Measurements from ENCODE around the gene UTF1.

The UTF1 gene

GRCh38 chr10:133195096-133195495, 34.9 kb upstream of the UTF1 start:
- no peak overlapping the region for H3K4me2 ChIP-seq (ENCODE audit: low read length)
- no peak overlapping the region for H3K27ac ChIP-seq (ENCODE audit: low read length)
- H3K4me1 ChIP-seq (ENCODE audit: low read length): no peaks in the 10 kb centered on the region
- H3K9me3 ChIP-seq (ENCODE audit: insufficient read depth, low read length): no peaks in the 10 kb centered on the region
- H3K36me3 ChIP-seq (replicated peaks; ENCODE audit: low read depth, low read length): no peaks in the 10 kb centered on the region
- no peaks in the 10 kb centered on the region for H3K27me3 ChIP-seq (ENCODE audit: low read depth, low read length)
- H2AFZ ChIP-seq (ENCODE audit: low read depth, low read length): no peak overlapping the region
- H4K20me1 ChIP-seq (ENCODE audit: insufficient read depth, low read length): no peaks in the 10 kb centered on the region
- H3K4me3 ChIP-seq (ENCODE audit: low read length): no peak overlapping the region
- no peak overlapping the region for H3K9ac ChIP-seq (ENCODE audit: low read length)
- no peak for TF ChIP-seq CTCF (IDR thresholded peaks at IDR 0.05; ENCODE audit: low read depth, low read length)
- no peak for TF ChIP-seq EZH2phosphoT487 (IDR thresholded peaks at IDR 0.05; ENCODE audit: low read depth)
- H3K79me2 ChIP-seq (ENCODE audit: low read length): no peaks in the 10 kb centered on the region

- Histone ChIP-seq H3K4me1 (ENCODE audit: low read length) (no peaks in the 10 kb centered on the region), H3K9me3 (ENCODE audit: insufficient read depth, low read length) (no peaks in the 10 kb centered on the region), H3K4me2 (ENCODE audit: low read length) (no peak overlapping the region), H3K27me3 (ENCODE audit: low read depth, low read length) (no peaks in the 10 kb centered on the region), H3K9ac (ENCODE audit: low read length) (no peak overlapping the region), H2AFZ (ENCODE audit: low read depth, low read length) (no peak overlapping the region), H3K4me3 (ENCODE audit: low read length) (no peak overlapping the region), H3K27ac (ENCODE audit: low read length) (no peak overlapping the region), H3K36me3 (replicated peaks; ENCODE audit: low read depth, low read length) (no peaks in the 10 kb centered on the region), H3K79me2 (ENCODE audit: low read length) (no peaks in the 10 kb centered on the region), H4K20me1 (ENCODE audit: insufficient read depth, low read length) (no peaks in the 10 kb centered on the region)
- no peak for TF ChIP-seq EZH2phosphoT487 (IDR thresholded peaks at IDR 0.05; ENCODE audit: low read depth)
- TF ChIP-seq CTCF (IDR thresholded peaks at IDR 0.05; ENCODE audit: low read depth, low read length): no peak
Observed at GRCh38 chr10:133195611-133196010, 34.4 kb upstream of the UTF1 start.

GRCh38 chr10:133196221-133196915, 33.6 kb upstream of the UTF1 start:
- Histone ChIP-seq H3K9me3 (ENCODE audit: insufficient read depth, low read length) (no peaks in the 10 kb centered on the region), H3K4me1 (ENCODE audit: low read length) (no peaks in the 10 kb centered on the region), H3K27ac (ENCODE audit: low read length) (no peak overlapping the region), H4K20me1 (ENCODE audit: insufficient read depth, low read length) (no peaks in the 10 kb centered on the region), H3K27me3 (ENCODE audit: low read depth, low read length) (no peaks in the 10 kb centered on the region), H3K79me2 (ENCODE audit: low read length) (no peaks in the 10 kb centered on the region), H3K36me3 (replicated peaks; ENCODE audit: low read depth, low read length) (no peaks in the 10 kb centered on the region), H3K4me3 (ENCODE audit: low read length) (no peak overlapping the region), H3K9ac (ENCODE audit: low read length) (no peak overlapping the region), H3K4me2 (ENCODE audit: low read length) (no peak overlapping the region), H2AFZ (ENCODE audit: low read depth, low read length) (no peak overlapping the region)
- TF ChIP-seq EZH2phosphoT487 (IDR thresholded peaks at IDR 0.05; ENCODE audit: low read depth) (no peak), CTCF (IDR thresholded peaks at IDR 0.05; ENCODE audit: low read depth, low read length) (no peak)

GRCh38 chr10:133196936-133197758, 32.9 kb upstream of the UTF1 start:
- Histone ChIP-seq H3K4me2 (ENCODE audit: low read length) (no peak overlapping the region), H3K27me3 (ENCODE audit: low read depth, low read length) (no peaks in the 10 kb centered on the region), H3K4me1 (ENCODE audit: low read length) (no peaks in the 10 kb centered on the region), H3K79me2 (ENCODE audit: low read length) (no peaks in the 10 kb centered on the region), H3K9me3 (ENCODE audit: insufficient read depth, low read length) (no peaks in the 10 kb centered on the region), H3K9ac (ENCODE audit: low read length) (no peak overlapping the region), H3K36me3 (replicated peaks; ENCODE audit: low read depth, low read length) (no peaks in the 10 kb centered on the region), H4K20me1 (ENCODE audit: insufficient read depth, low read length) (no peaks in the 10 kb centered on the region), H3K27ac (ENCODE audit: low read length) (no peak overlapping the region), H3K4me3 (ENCODE audit: low read length) (no peak overlapping the region), H2AFZ (ENCODE audit: low read depth, low read length) (no peak overlapping the region)
- TF ChIP-seq CTCF (IDR thresholded peaks at IDR 0.05; ENCODE audit: low read depth, low read length) (no peak), EZH2phosphoT487 (IDR thresholded peaks at IDR 0.05; ENCODE audit: low read depth) (no peak)
